Measurements from ENCODE around the gene CNTNAP5. TPM values are rescaled to one million over a fixed set of nuclear protein-coding genes. Genes with fewer than 3 reads are reported as not detected.

Gene CNTNAP5
- total RNA-seq, 1 experiment from 2014 or later: 0.48 TPM

DNA sequence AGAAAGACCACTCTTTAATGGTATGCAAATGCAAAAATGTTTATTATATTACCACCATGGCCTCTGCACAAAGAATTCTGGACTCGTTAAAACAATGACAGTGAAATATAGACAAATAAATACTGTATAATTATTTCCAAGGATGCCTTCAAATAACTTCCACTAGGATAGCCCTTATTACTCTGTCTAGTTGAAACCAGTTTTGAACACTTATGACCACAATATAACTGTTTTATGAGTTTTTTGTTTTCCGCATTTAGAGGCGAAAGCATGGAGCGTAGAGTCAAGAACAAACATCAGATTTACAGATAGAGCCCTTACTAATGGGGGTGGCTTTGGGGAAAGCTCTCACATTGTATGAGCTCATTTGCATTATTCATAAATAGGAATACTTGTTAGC lies 559.5 kb downstream of the CNTNAP5 start:
- Histone ChIP-seq H3K9me3 (ENCODE audit: control insufficient read depth, low read depth, low read length) (no peaks in the 10 kb centered on the region), H3K9ac (ENCODE audit: extremely low read depth, insufficient read length, low read length) (no peak overlapping the region), H3K14ac (ENCODE audit: insufficient read depth, low read length) (no peak overlapping the region), H4K5ac (ENCODE audit: insufficient read length, low read depth, low read length) (no peak overlapping the region), H2BK15ac (ENCODE audit: low read depth, low read length) (no peak overlapping the region), H3K23ac (ENCODE audit: insufficient read length, low read depth, low read length) (no peak overlapping the region), H3K18ac (ENCODE audit: insufficient read length, low read depth, low read length) (no peak overlapping the region), H2AK5ac (ENCODE audit: insufficient read length, low read length) (no peak overlapping the region), H3T11ph (ENCODE audit: low read length) (no peak overlapping the region), H3K56ac (ENCODE audit: insufficient read length, low read depth, low read length) (no peak overlapping the region), H2BK12ac (ENCODE audit: insufficient read length, low read depth, low read length) (no peak overlapping the region), H2BK20ac (ENCODE audit: low read depth, low read length, poor library complexity, severe bottlenecking) (no peak overlapping the region), H4K20me1 (ENCODE audit: control insufficient read depth, insufficient read depth, insufficient read length) (no peaks in the 10 kb centered on the region), H2AFZ (ENCODE audit: low read length) (no peak overlapping the region), H4K91ac (ENCODE audit: insufficient read length, low read depth, low read length) (no peak overlapping the region), H3K4ac (ENCODE audit: low read depth, low read length) (no peak overlapping the region), H3K4me1 (ENCODE audit: insufficient read depth, low read length) (no peaks in the 10 kb centered on the region; the same call in 1 of the 2 replicates), H3K4me2 (ENCODE audit: insufficient read depth, insufficient read length, low read length) (no peak overlapping the region), H4K8ac (replicated peaks; ENCODE audit: insufficient read length, low read depth, low read length) (no peak overlapping the region), H3K27me3 (ENCODE audit: insufficient read depth, low read length) (no peaks in the 10 kb centered on the region), H3K79me1 (ENCODE audit: insufficient read depth, low read depth, low read length, poor library complexity, severe bottlenecking) (no peaks in the 10 kb centered on the region), H3K27ac (ENCODE audit: insufficient read length, low read depth, low read length) (no peak overlapping the region), H2BK120ac (ENCODE audit: low read depth, low read length, poor library complexity, severe bottlenecking) (no peak overlapping the region), H3K23me2 (ENCODE audit: insufficient read length, low read depth, low read length, poor library complexity, severe bottlenecking) (no peaks in the 10 kb centered on the region), H3K79me2 (ENCODE audit: insufficient read depth, low read length) (no peaks in the 10 kb centered on the region), H2BK5ac (ENCODE audit: insufficient read length, low read length) (no peak overlapping the region)
- Mint-ChIP-seq H3K4me1 (peaks cover 18 to 24% of the 10 kb centered on the region in 2 experiments), H3K9me3 (peaks cover 0 to 2% of the 10 kb centered on the region in 2 experiments; a peak in 1 of 5 replicates), H3K27me3 (ENCODE audit: low read depth) (no peaks in the 10 kb centered on the region), H3K27ac (no peak overlapping the region), H3K4me3 (no peak overlapping the region), H3K36me3 (ENCODE audit: insufficient read depth in 1 of 3, low read depth in 3 of 3) (no peaks in the 10 kb centered on the region; a peak in 1 of 7 replicates)
- TF ChIP-seq, protein P1, sequence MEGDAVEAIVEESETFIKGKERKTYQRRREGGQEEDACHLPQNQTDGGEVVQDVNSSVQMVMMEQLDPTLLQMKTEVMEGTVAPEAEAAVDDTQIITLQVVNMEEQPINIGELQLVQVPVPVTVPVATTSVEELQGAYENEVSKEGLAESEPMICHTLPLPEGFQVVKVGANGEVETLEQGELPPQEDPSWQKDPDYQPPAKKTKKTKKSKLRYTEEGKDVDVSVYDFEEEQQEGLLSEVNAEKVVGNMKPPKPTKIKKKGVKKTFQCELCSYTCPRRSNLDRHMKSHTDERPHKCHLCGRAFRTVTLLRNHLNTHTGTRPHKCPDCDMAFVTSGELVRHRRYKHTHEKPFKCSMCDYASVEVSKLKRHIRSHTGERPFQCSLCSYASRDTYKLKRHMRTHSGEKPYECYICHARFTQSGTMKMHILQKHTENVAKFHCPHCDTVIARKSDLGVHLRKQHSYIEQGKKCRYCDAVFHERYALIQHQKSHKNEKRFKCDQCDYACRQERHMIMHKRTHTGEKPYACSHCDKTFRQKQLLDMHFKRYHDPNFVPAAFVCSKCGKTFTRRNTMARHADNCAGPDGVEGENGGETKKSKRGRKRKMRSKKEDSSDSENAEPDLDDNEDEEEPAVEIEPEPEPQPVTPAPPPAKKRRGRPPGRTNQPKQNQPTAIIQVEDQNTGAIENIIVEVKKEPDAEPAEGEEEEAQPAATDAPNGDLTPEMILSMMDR (conservative IDR thresholded peaks at IDR 0.05): no peak
- no CpG with 5 or more reads among the region's 4 CpGs for WGBS (ENCODE audit: extremely low coverage, insufficient read length, low lambda C conversion rate)
- no peak for DNase-seq
